SK-N-SH treated with all-trans-retinoic acid at 6 μM for 48 hours (cell line): ENCODE results near the gene TDRD9.
"Not testable (repeated sequence)": the region's sequence is repeated elsewhere in the genome, so short reads cannot be mapped to it uniquely, and the experiment has no call there.

Source experiments
- ATAC-seq: fragments of 200-7000 bp; cut with Tn5 transposase; 3 replicates; pipeline ENCODE4 v1.9.1; 2020; ENCODE audit warnings: mild to moderate bottlenecking, moderate library complexity
- CREB5 ChIP-seq: fragments of 250-450 bp; sonication (Bioruptor Pico); IDR thresholded peaks from 2 replicates; pipeline ENCODE4 v1.5.1; 2020; ENCODE audit warnings: low read depth, mild to moderate bottlenecking, moderate library complexity
- CSRNP3 ChIP-seq: fragments of 250-450 bp; sonication (Bioruptor Pico); IDR thresholded peaks from 2 replicates; pipeline ENCODE4 v1.5.1; 2021; ENCODE audit warnings: mild to moderate bottlenecking, moderate library complexity
- ESRRG ChIP-seq: fragments of 250-450 bp; sonication (Bioruptor Pico); IDR thresholded peaks from 2 replicates; pipeline ENCODE4 v1.6.1; 2021; ENCODE audit warnings: mild to moderate bottlenecking
- GLIS3 ChIP-seq: fragments of 250-450 bp; sonication (Bioruptor Pico); IDR thresholded peaks from 2 replicates; pipeline ENCODE4 v1.5.0; 2020; ENCODE audit warnings: mild to moderate bottlenecking, moderate library complexity
- ISL1 ChIP-seq: fragments of 250-450 bp; sonication (Bioruptor Pico); IDR thresholded peaks from 2 replicates; pipeline ENCODE4 v2.1.2; 2022; ENCODE audit warnings: mild to moderate bottlenecking, moderate library complexity
- OSR1 ChIP-seq: fragments of 250-450 bp; sonication (Bioruptor Pico); IDR thresholded peaks from 2 replicates; pipeline ENCODE4 v1.8.0; 2022; ENCODE audit warnings: moderate library complexity, mild to moderate bottlenecking, inconsistent platforms
- PATZ1 ChIP-seq: fragments of 250-450 bp; sonication (Bioruptor Pico); IDR thresholded peaks from 2 replicates; pipeline ENCODE4 v1.8.0; 2020; ENCODE audit warnings: mild to moderate bottlenecking, moderate library complexity, borderline replicate concordance
- POU6F1 ChIP-seq: fragments of 250-450 bp; sonication (Bioruptor Pico); IDR thresholded peaks from 2 replicates; pipeline ENCODE4 v1.8.0; 2021; ENCODE audit warnings: low read depth, mild to moderate bottlenecking, moderate library complexity, borderline replicate concordance
- PPARA ChIP-seq: fragments of 250-450 bp; sonication (Bioruptor Pico); IDR thresholded peaks from 2 replicates; pipeline ENCODE4 v1.5.0; 2020; ENCODE audit warnings: mild to moderate bottlenecking, borderline replicate concordance
- TCF4 ChIP-seq: fragments of 250-450 bp; sonication (Bioruptor Pico); IDR thresholded peaks from 2 replicates; pipeline ENCODE4 v1.8.0; 2021; ENCODE audit warnings: mild to moderate bottlenecking, moderate library complexity, borderline replicate concordance
- TOX ChIP-seq: fragments of 250-450 bp; sonication (Bioruptor Pico); IDR thresholded peaks from 2 replicates; pipeline ENCODE4 v1.8.0; 2021; ENCODE audit warnings: mild to moderate bottlenecking, moderate library complexity, borderline replicate concordance
- TSHZ2 ChIP-seq: fragments of 250-450 bp; sonication (Bioruptor Pico); IDR thresholded peaks from 2 replicates; pipeline ENCODE4 v1.5.0; 2020; ENCODE audit warnings: mild to moderate bottlenecking, moderate library complexity
- ZFP30 ChIP-seq: fragments of 450-650 bp; formaldehyde crosslinking; IDR thresholded peaks from 2 replicates; pipeline ENCODE4 v1.5.0; 2022; ENCODE audit warnings: mild to moderate bottlenecking, moderate library complexity
- ZNF70 ChIP-seq: fragments of 450-650 bp; formaldehyde crosslinking; IDR thresholded peaks from 2 replicates; pipeline ENCODE4 v1.5.0; 2020; ENCODE audit warnings: mild to moderate bottlenecking, moderate library complexity
- ZNF8 ChIP-seq: fragments of 450-650 bp; formaldehyde crosslinking; IDR thresholded peaks from 2 replicates; pipeline ENCODE4 v1.5.0; 2020; ENCODE audit warnings: mild to moderate bottlenecking, moderate library complexity

Gene TDRD9

GRCh38 chr14:103886304-103887169 lies 41.7 kb upstream of the TDRD9 start:
- no peak for ATAC-seq
- TF ChIP-seq TOX (CRISPR knock-in tag), result no peak

- TF ChIP-seq TCF4 (no peak), TOX (CRISPR knock-in tag) (no peak), CREB5 (CRISPR knock-in tag) (no peak), ZNF8 (CRISPR knock-in tag) (no peak), GLIS3 (no peak)
- ATAC-seq, result no peak
Measured at GRCh38 chr14:103887170-103887501, 41.1 kb upstream of the TDRD9 start.

GRCh38 chr14:103887557-103888115 lies 40.6 kb upstream of the TDRD9 start:
- ATAC-seq, result no peak
- no peak for TF ChIP-seq CSRNP3 (CRISPR knock-in tag)

GRCh38 chr14:103889002-103889312 lies 39.3 kb upstream of the TDRD9 start:
- not testable (repeated sequence) for ATAC-seq

- ATAC-seq, result 0 out of 3 replicates have a peak, but pooled peaks have one; percentile 19
- TF ChIP-seq ISL1 (no peak), PPARA (no peak), ZNF70 (CRISPR knock-in tag) (no peak), PATZ1 (CRISPR knock-in tag) (no peak), CREB5 (CRISPR knock-in tag) (no peak), OSR1 (CRISPR knock-in tag) (no peak)
Measured at GRCh38 chr14:103889313-103890051, 38.8 kb upstream of the TDRD9 start.

- TF ChIP-seq POU6F1 (CRISPR knock-in tag), result no peak
- no peak for TF ChIP-seq ZFP30 (CRISPR knock-in tag)
- TF ChIP-seq ESRRG (CRISPR knock-in tag), result no peak
- no peak for TF ChIP-seq ZNF8 (CRISPR knock-in tag)
- TF ChIP-seq TSHZ2 (CRISPR knock-in tag), result no peak
- no peak for TF ChIP-seq PATZ1 (CRISPR knock-in tag)
- ATAC-seq, result no peak
Measured at GRCh38 chr14:103890052-103890371, 38.2 kb upstream of the TDRD9 start.
